OCI-LY7 (cell line): ENCODE measurements around the gene CAMK4. TPM values are rescaled to one million over a fixed set of nuclear protein-coding genes. Genes with fewer than 3 reads are reported as not detected.

Source experiments
- BruUV-seq: library from RNA; stranded (reverse); fragments of 400-500 nt; replicated peaks from 2 replicates; lab custom pipeline; 2021; lab: Mats Ljungman, UMichigan
- CTCF ChIA-PET: fragments of 300-600 bp; sonication (Branson Sonifier 250); formaldehyde crosslinking; loops from one replicate; lab custom pipeline; 2022; ENCODE audit warnings: antibody characterized with exemption; ENCODE audit not compliant: unreplicated experiment; lab: Charles Lee
- POLR2A ChIA-PET: fragments of 300-600 bp; sonication (Branson Sonifier 250); formaldehyde crosslinking; loops from one replicate; lab custom pipeline; 2022; ENCODE audit warnings: antibody characterized with exemption; lab: Charles Lee
- DNase-seq: peaks from one replicate; pipeline ENCODE4 v3.0.0-alpha.2; 2015; ENCODE audit warnings: low spot score
- H2AFZ ChIP-seq: fragments of 200-600 bp; sonication (generic), shearing (Covaris generic); 2 replicates; pipeline ENCODE4 v1.6.1; 2014; ENCODE audit warnings: mild to moderate bottlenecking, antibody characterized with exemption, low read length, moderate library complexity
- H3K27ac ChIP-seq: fragments of 200-600 bp; sonication (generic); 2 replicates; pipeline ENCODE4 v1.5.1; 2014; ENCODE audit warnings: mixed run types, low read depth, mild to moderate bottlenecking, moderate library complexity, low read length, inconsistent platforms; ENCODE audit not compliant: poor library complexity, severe bottlenecking
- H3K36me3 ChIP-seq: fragments of 200-600 bp; sonication (generic); 2 replicates; pipeline ENCODE4 v1.6.1; 2014; ENCODE audit warnings: mild to moderate bottlenecking, antibody characterized with exemption, low read length, moderate library complexity, mixed read lengths; ENCODE audit not compliant: insufficient read depth
- H3K4me1 ChIP-seq: fragments of 200-600 bp; sonication (generic); 2 replicates; pipeline ENCODE4 v1.5.1; 2014; ENCODE audit warnings: mild to moderate bottlenecking, low read length; ENCODE audit not compliant: insufficient read depth, poor library complexity, severe bottlenecking
- H3K4me2 ChIP-seq: fragments of 200-600 bp; sonication (generic); 2 replicates; pipeline ENCODE4 v1.6.1; 2014; ENCODE audit warnings: mild to moderate bottlenecking, low read length
- H3K4me3 ChIP-seq: fragments of 200-600 bp; sonication (generic); 2 replicates; pipeline ENCODE4 v1.5.1; 2014; ENCODE audit warnings: mild to moderate bottlenecking, low read depth, low read length; ENCODE audit not compliant: poor library complexity, severe bottlenecking
- H3K79me2 ChIP-seq: fragments of 200-600 bp; sonication (generic); 2 replicates; pipeline ENCODE4 v1.6.1; 2016; ENCODE audit warnings: low read depth, mild to moderate bottlenecking, low read length, moderate library complexity, mixed read lengths; ENCODE audit not compliant: insufficient read depth
- H3K9me2 ChIP-seq: fragments of 200-600 bp; sonication (generic); 2 replicates; pipeline ENCODE4 v1.6.1; 2016; ENCODE audit warnings: mild to moderate bottlenecking, low read length, mixed read lengths; ENCODE audit not compliant: insufficient read depth
- H3K9me3 ChIP-seq: fragments of 200-600 bp; sonication (generic); 2 replicates; pipeline ENCODE4 v1.6.1; 2014; ENCODE audit warnings: mild to moderate bottlenecking, mixed run types, low read length, mixed read lengths
- H4K20me1 ChIP-seq: fragments of 200-600 bp; sonication (generic); 2 replicates; pipeline ENCODE4 v1.6.1; 2014; ENCODE audit warnings: mild to moderate bottlenecking, antibody characterized with exemption, low read length, moderate library complexity, mixed read lengths; ENCODE audit not compliant: insufficient read depth
- EZH2phosphoT487 ChIP-seq: fragments of 200-600 bp; sonication (generic); IDR thresholded peaks from 2 replicates; pipeline ENCODE4 v1.6.1; 2018; ENCODE audit warnings: low read depth, borderline replicate concordance, mild to moderate bottlenecking, mixed run types, antibody characterized with exemption, low read length, moderate library complexity, mixed read lengths
- intact Hi-C: fragments of 100-400 bp; cut with micrococcal nuclease; formaldehyde crosslinking; loops from one replicate; pipeline ENCODE4 v1.10.0; 2022; ENCODE audit not compliant: unreplicated experiment
- total RNA-seq, 2 experiments: library from RNA; depleted of rRNA in 1 of 2; stranded (reverse); fragments of >200 nt in 1 of 2; shearing (Covaris generic) in 1 of 2; gene quantifications; 2 replicates each; pipeline ENCODE4 v1.2.3, GENCODE V29; 2014 to 2022
- TF ChIP-seq, protein P1 (sequence below): fragments of 200-600 bp; sonication (generic); conservative IDR thresholded peaks from 2 replicates; pipeline ENCODE4 v1.5.1; 2014; ENCODE audit warnings: mild to moderate bottlenecking, antibody characterized with exemption, low read length, moderate library complexity, mixed read lengths

CAMK4 gene
- total RNA-seq, 2 experiments from 2014 or later: 25.4 to 40.2 TPM

DNA sequence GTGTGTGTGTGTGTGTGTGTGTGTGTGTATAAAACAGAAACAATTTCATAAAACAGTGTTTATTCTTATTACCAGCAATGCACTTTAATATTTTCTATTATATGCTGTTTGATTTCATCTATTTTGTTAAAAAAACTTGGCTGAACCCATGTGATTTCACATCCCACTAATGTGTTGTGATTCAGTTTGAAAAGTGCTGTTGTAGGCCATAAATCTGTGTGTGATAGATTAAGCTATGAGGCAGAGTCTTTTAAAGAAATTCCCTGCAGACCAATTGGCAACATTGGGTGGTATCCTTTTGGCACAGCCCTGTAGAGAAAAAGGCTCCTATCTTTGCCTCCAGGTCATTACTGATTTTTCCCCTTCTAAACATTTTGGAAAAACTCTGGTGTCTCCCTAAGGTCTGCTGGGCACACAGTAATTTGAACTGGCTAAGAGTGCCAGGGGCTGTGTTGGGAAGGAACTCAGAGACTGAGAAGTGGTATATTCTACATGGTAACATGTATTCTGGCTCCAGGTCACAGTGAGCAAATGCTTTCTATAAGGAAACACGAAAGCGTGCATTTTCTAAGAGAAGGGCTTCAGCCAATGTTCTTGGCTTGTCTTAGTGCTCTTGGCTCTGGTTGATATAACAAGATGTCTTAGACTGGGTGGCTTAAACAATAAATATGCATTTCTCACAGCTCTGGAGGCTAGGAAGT lies 4.5 kb downstream of the CAMK4 start:
- H3K27ac ChIP-seq: peak overlapping the region; percentile 59
- intact Hi-C loops: loop anchor here (2.0 to 10.0 kb wide), 4 partner anchors 24 to 484 kb away; partner anchors contain the start of gene WDR36
- DNase-seq: no peak
- H3K9me3 ChIP-seq: no peaks in the 10 kb centered on the region
- ChIA-PET CTCF (no interaction called here), POLR2A (interaction anchor here (0.7 to 1.6 kb wide), 4 partner anchors 25 to 481 kb away, joined by 3 read pairs; partner anchors contain the start of gene STARD4)
- H3K79me2 ChIP-seq: peaks cover 82% of the 10 kb centered on the region; the same call in 1 of the 2 replicates
- H3K4me3 ChIP-seq: peak overlapping the region; percentile 23
- no peaks in the 10 kb centered on the region for H3K36me3 ChIP-seq
- peak overlapping the region; percentile 91 for H3K4me2 ChIP-seq
- no TSS peak for BruUV-seq
- H2AFZ ChIP-seq: no peak overlapping the region
- H3K4me1 ChIP-seq: peaks cover 58% of the 10 kb centered on the region
- no peaks in the 10 kb centered on the region for H4K20me1 ChIP-seq
- no peaks in the 10 kb centered on the region for H3K9me2 ChIP-seq
- no peak for TF ChIP-seq EZH2phosphoT487
- TF ChIP-seq, protein P1, sequence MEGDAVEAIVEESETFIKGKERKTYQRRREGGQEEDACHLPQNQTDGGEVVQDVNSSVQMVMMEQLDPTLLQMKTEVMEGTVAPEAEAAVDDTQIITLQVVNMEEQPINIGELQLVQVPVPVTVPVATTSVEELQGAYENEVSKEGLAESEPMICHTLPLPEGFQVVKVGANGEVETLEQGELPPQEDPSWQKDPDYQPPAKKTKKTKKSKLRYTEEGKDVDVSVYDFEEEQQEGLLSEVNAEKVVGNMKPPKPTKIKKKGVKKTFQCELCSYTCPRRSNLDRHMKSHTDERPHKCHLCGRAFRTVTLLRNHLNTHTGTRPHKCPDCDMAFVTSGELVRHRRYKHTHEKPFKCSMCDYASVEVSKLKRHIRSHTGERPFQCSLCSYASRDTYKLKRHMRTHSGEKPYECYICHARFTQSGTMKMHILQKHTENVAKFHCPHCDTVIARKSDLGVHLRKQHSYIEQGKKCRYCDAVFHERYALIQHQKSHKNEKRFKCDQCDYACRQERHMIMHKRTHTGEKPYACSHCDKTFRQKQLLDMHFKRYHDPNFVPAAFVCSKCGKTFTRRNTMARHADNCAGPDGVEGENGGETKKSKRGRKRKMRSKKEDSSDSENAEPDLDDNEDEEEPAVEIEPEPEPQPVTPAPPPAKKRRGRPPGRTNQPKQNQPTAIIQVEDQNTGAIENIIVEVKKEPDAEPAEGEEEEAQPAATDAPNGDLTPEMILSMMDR: no peak

DNA sequence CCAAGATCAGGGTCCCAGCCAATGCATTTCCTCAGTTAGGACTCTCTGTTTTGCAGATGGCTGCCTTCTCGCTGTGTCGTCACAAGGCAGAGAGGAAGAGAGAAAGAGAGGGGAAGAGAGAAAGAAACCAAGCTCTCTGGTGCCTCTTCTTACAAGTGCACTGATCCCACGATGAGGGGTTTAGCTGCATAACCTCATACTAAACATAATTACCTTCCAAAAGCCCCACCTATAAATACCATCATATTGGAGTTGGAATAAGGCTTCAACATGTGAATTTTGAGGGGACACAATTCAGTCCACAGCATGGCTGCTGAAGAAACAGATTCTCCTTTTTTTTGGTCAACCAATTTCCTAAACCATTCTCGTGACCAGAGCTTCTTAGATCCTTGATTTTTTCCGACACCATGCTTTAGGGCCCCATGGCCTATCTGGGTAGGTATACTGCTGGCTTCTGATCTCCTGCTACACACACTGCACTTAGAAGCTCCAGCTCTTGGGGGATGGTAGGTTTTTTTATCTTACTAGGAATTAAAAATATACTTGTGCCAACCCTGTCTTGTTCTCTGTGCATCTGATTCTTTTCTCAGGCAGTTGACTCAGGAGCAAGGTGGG lies 5.1 kb downstream of the CAMK4 start:
- ChIA-PET CTCF (no interaction called here), POLR2A (interaction anchor here (0.7 to 1.7 kb wide), 8 partner anchors 9 to 480 kb away, joined by 3 to 5 read pairs (median 3); partner anchors contain the start of gene STARD4)
- Histone ChIP-seq H3K9me2 (no peaks in the 10 kb centered on the region), H3K79me2 (peaks cover 88% of the 10 kb centered on the region; the same call in 1 of the 2 replicates), H4K20me1 (no peaks in the 10 kb centered on the region), H3K4me1 (peaks cover 65% of the 10 kb centered on the region), H3K27ac (peak overlapping the region; percentile 59), H3K4me3 (peak overlapping the region; percentile 23), H3K36me3 (no peaks in the 10 kb centered on the region), H3K9me3 (no peaks in the 10 kb centered on the region), H2AFZ (no peak overlapping the region; the same call in 1 of the 2 replicates), H3K4me2 (peak overlapping the region; percentile 91)
- no TSS peak for BruUV-seq
- no peak for TF ChIP-seq EZH2phosphoT487
- TF ChIP-seq, protein P1: no peak
- intact Hi-C loops: loop anchor here (2.0 to 10.0 kb wide), 4 partner anchors 23 to 485 kb away; partner anchors contain the start of gene WDR36
- DNase-seq: peak; percentile 45
